AG08395 (cell line): ENCODE data around the gene PPARD.

Experiments
- DNase-seq: peaks from one replicate; pipeline ENCODE4 v3.0.0; 2012; ENCODE audit warnings: mixed read lengths, low spot score

The PPARD gene

DNA sequence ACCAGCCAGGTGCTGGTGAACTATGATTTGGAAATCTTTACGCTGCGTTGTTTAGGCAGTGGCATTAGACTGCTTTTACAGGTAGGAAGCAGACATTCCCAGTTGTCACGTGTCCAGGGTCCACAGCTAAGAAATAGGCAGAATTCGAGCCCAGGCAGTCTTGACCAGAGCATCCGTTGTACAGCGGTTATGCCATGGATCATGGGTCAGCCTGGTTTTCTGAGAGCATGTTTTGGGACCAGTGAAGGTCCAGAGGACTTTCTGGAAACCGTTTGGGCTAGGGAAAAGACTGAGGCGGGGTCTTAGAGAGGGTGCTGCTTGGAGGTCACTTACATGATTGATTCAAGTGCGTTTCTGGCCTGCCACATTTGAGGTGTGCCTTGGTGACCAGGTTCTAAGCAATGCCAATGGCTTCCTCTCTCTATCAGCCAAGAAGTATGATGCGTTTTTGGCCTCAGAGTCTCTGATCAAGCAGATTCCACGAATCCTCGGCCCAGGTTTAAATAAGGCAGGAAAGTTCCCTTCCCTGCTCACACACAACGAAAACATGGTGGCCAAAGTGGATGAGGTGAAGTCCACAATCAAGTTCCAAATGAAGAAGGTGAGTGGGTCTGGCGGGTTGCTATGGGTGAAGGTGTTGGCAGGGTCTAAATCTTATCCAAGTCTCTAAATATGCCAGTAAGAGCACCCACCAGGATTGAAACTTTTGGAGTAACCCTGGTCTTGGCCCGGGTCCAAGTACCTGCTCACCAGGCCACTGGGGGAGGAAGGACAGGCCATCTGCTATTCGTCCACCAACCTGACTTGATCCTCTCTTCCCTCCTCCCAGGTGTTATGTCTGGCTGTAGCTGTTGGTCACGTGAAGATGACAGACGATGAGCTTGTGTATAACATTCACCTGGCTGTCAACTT is 127.6 kb downstream of the PPARD start:
- DNase-seq: no peak

DNA sequence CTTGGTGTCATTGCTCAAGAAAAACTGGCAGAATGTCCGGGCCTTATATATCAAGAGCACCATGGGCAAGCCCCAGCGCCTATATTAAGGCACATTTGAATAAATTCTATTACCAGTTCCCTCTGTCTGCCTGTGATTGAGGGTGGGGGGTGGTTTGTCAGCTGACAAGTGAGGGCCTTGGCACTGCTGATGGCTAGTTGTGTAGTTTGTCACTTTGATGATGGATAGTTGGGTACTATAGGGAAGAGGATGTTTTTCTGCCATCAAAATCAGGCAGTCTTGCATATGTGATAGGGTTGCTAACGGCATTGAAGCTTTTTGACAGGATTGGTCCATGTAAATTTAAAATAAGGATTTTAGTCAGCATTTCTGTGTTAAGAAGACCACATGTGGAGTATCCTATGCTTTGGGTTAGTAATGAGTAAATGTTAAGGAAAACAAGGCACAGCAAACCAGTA is 128.3 kb downstream of the PPARD start:
- DNase-seq: no peak

DNA sequence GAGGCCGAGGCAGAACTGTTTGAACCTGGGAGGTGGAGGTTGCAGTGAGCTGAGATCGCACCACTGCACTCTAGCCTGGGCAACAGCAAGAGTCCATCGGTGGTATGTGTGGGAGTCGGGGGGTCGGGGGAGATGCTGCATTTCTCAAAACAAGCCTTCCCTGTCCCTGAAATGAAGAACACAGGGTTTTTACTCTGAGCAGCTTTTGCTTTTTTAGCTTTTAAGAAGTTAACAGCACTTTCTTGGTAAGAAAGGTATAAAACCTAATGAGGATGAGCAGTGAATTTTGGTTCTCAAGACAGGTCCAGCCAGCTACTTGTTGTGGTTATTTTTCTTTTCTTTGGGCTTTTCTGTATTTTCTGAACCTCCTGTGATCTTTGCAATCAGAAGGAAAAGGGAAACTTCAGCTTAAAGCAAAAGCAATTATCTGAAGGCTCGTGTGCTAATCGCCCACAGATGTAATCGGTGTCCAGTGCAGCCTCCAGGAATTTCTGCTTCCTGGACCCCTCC is 129.5 kb downstream of the PPARD start:
- DNase-seq: no peak

GRCh38 chr6:35473075-35473849 is 130.9 kb downstream of the PPARD start:
- DNase-seq: no peak

GRCh38 chr6:35473850-35474130 is 131.4 kb downstream of the PPARD start:
- DNase-seq: no peak

- no peak for DNase-seq
Measured at GRCh38 chr6:35474131-35474941, 132.0 kb downstream of the PPARD start.

DNA sequence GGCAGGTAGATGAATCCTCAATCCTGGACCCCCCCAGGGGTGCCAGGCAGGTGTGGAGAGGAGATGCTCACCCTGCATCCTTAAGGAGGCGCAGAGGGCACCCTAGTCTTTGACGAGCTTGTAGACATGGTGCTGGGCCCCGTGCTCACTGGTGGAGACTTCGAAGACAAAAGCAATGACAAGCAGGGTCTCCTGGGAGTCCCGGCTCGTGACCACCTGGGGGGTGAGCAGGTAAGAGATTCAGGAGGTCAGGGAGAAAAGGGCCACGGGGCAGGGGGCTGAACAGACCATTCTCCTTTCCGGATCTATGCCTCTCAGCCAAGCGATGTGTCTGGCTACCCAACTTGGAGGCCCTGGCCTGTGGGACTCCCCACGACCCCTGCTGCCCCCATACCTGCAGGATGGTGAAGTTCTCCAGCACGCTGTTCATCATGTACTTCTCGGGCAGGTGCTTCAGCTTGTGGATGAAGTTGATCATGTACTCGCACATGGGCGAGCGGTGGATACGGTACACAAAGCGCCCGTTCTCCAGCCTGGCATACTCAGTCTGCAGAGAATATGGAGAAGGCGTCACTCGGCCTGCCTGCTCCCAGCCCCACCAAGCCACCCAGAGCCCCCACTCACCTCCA is 132.7 kb downstream of the PPARD start:
- DNase-seq: no peak

- DNase-seq: no peak
Measured at GRCh38 chr6:35475573-35475972, 133.2 kb downstream of the PPARD start.

DNA sequence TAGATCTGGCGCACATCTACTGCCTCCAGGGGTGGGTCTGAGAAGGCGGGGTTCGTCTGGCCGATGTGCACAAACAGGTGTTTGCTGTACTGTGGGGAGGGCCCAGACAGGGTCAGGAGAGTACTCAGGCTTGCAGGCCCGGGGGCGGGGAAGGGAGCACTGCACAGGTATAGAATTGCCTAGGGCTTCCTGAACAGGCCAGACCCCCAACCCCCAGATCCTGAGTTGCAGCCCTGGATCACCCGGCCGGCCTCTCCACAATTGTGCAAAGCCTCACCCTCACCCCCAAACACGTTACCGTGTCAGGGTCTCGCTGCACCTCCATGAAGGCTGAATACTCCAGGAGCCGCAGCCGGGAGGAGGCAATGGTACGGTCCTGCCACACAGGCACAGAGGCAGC is 133.6 kb downstream of the PPARD start:
- no peak for DNase-seq

DNA sequence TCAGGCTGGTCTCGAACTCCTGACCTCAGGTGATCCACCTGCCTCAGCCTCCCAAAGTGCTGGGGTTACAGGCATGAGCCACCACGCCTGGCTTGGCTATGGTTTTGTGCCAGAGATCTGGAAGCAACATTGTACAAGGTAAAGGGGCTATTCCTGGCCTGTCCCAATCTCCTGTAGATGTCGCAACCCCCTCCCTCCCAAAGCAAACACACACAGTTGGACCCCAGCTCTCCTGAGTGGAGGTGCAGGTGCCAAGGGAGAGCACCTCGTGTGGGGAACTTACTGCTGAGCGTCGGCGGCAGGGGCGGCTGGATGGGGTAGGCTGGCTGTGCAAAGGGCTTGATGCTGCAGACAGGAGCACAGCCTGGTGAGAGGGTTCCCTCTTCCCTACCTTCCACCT is 134.7 kb downstream of the PPARD start:
- DNase-seq: no peak
